HTR-8/SVneo (cell line): ENCODE measurements around the gene CHST1.

Experiments used
- DNase-seq: peaks from one replicate; pipeline ENCODE4 v3.0.0; 2011; ENCODE audit warnings: low spot score, mixed read lengths; ENCODE audit not compliant: insufficient read length
- FAIRE-seq: peaks from 2 replicates; lab custom pipeline; 2011; peaks lifted over from hg19 to GRCh38; lab: Jason Lieb, UNC

CHST1 gene

GRCh38 chr11:45614196-45614828, 51.1 kb downstream of the CHST1 start:
- no peak for FAIRE-seq
- no peak for DNase-seq

DNA sequence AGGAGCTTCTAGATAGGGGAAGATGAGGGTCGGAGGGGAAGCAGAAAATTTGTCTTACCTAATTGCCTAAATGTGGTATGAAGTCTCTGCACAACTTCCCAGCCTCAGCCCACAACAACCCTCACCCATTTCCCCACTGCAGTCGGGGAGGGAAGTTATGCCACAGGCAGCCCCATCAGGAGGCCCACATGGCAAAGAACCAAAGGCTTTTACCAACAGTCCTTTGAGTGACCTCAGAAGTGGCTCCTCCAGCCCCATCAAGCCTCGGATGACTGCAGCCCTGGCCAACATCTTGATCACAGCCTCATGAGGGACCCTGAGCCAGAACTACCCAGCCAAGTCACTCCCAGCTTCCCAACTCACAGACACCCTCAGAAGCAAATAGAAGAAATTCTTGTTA, 54.8 kb downstream of the CHST1 start:
- DNase-seq (no peak), FAIRE-seq (no peak)

DNA sequence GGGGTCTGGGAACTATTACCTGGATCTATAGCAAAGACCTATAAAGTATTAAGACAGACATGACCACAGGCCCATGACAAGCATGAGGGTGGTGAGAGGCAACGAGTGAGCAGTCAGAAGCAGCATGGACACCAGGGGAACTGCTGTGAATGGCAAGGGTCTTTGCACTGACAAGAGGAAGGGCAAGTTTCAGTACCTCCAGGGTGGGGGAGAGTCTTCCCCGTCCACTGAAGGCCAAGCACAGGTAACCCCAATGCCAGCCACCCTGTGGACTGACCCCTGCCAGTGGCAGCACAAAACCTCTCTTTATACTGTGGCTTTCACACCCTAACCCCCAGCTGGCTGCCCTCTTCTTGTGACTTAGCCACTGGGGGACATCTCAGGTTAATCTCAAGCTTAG, 55.5 kb downstream of the CHST1 start:
- no peak for FAIRE-seq
- DNase-seq = no peak

GRCh38 chr11:45609337-45609736, 56.1 kb downstream of the CHST1 start:
- no peak for DNase-seq
- no peak for FAIRE-seq

GRCh38 chr11:45607995-45608394, 57.4 kb downstream of the CHST1 start:
- FAIRE-seq = no peak
- DNase-seq = no peak

DNA sequence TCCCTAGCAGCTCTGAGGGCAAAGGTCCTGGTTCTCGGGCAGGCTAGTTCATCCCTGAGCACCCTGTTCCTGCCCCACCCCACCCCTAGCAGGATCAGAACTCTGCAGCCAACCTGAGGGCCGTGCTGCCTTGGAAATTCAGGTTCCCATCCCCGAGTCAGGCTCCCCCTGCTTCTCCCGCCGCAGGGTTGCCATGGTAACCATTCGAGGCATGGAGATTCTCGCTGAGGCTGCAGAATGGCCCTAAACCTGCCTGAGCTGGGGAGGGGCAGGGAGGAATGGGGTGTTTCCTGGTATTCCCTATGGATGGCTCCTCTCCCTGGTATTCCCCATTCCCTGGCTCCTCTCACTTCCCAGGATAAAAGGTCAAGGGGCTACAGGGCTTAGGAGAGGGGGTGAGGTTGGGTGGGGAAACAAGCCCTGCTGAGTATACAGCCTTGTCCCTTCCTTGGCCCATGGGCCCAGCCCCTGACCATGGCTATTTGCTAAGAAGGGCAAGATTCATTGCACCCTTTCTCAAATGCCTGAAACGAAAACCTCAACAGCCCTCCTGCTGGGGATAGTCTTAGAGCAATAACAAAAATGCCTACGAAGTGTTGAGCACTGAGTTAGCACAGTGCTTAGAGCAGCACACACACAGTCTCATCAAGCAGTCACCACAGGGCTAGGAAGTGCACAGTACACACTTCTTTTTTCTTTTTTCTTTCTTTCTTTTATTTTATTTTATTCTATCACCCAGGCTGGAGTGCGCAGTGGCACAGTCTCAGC, 58.7 kb downstream of the CHST1 start:
- no peak for DNase-seq
- FAIRE-seq = no peak

DNA sequence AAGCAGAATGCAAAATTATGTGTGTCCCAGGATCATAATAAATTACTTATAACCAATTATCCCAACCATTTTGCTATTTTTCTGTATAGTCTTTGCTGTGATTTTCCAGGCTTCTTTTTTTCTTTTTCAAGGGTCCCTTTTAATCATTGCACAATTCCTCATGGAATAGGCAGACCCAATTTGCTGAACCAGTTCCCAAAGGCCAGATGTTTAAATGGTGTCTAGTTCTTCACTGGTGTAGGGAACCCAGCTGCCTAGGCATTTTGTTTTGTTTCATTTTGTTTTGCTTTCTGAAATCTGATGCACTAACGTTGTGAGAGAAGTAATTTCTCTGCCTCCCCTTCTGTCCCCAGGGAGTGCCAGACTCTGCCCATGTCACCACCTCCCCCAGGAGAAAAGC, 60.4 kb downstream of the CHST1 start:
- FAIRE-seq = no peak
- DNase-seq = no peak

GRCh38 chr11:45603946-45604682, 61.3 kb downstream of the CHST1 start:
- FAIRE-seq (no peak), DNase-seq (no peak)

DNA sequence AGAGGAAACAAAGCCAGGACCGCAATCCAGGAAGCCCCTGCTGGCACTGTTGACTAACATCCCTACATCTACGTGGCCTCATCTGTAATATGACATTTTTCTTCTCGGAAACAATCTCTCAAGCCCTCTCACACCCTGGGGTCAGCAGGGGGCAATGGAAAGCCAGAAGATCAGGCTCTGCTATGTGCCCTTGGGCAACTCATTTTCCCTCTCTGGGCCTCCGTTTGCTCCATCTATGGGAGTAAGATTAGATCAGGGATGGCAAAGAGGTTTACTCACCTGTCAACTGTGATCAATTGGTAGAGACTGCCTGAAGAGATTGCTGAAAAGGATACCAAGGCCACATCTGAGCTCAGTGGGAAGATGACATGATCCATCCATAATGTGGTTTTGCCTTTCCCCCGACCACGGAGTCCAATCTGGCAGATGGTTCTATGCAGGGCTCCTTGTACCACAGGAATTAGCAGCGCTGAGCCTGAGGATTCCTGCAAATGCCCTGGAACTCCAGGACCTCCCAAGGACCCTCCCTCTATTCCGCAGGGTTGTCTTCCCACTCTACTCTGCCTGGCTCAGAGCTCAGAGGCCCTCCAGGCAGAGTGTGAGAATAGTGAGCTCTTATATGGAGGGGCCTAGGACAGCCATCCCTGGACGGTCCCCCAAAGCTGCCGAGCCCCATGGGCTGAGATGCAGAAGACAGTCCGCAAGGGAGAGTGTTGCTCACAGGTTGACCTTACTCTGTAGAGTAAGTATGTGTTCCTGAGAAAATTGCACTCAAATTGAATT, 66.1 kb downstream of the CHST1 start:
- FAIRE-seq = no peak

More for the DNA sequence above, 66.1 kb downstream of the CHST1 start:
- DNase-seq = no peak
